GM12891 (cell line): Measurements from ENCODE around the gene PTDSS2.

Experiments used
- PAX5 ChIP-seq: IDR thresholded peaks from 2 replicates; pipeline ENCODE4 v1.6.1; 2011; ENCODE audit warnings: low read length, moderate library complexity, mild to moderate bottlenecking; ENCODE audit not compliant: insufficient read depth, severe bottlenecking
- POLR2A ChIP-seq: IDR thresholded peaks from 2 replicates; pipeline ENCODE4 v1.6.1; 2011; ENCODE audit warnings: low read depth, low read length, control low read depth
- POLR2AphosphoS5 ChIP-seq: IDR thresholded peaks from 2 replicates; pipeline ENCODE4 v1.6.1; 2011; ENCODE audit warnings: low read depth, low read length, control low read depth
- POU2F2 ChIP-seq: IDR thresholded peaks from 2 replicates; pipeline ENCODE4 v1.6.1; 2011; ENCODE audit warnings: low read depth, mild to moderate bottlenecking, control low read depth, low read length, moderate library complexity
- TAF1 ChIP-seq: IDR thresholded peaks from 2 replicates; pipeline ENCODE4 v1.6.1; 2011; ENCODE audit warnings: low read depth, low read length, control low read depth

- TF ChIP-seq POLR2A (no peak), POLR2AphosphoS5 (no peak), POU2F2 (no peak), PAX5 (no peak), TAF1 (no peak)
These were observed 40.2 kb upstream of the PTDSS2 start for GRCh38 chr11:409600-410483.
